Activated CD8-positive, alpha-beta memory T cell treated with anti-CD3 and anti-CD28 coated beads, Interleukin-2, amount 50 U/mL, for 24 hours (primary cell): ENCODE results near the gene PTAFR.

Experiments
- DNase-seq: peaks from one replicate; pipeline ENCODE4 v3.0.0-alpha.2; 2020; ENCODE audit errors: extremely low read depth

The PTAFR gene, protein sequence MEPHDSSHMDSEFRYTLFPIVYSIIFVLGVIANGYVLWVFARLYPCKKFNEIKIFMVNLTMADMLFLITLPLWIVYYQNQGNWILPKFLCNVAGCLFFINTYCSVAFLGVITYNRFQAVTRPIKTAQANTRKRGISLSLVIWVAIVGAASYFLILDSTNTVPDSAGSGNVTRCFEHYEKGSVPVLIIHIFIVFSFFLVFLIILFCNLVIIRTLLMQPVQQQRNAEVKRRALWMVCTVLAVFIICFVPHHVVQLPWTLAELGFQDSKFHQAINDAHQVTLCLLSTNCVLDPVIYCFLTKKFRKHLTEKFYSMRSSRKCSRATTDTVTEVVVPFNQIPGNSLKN

DNA sequence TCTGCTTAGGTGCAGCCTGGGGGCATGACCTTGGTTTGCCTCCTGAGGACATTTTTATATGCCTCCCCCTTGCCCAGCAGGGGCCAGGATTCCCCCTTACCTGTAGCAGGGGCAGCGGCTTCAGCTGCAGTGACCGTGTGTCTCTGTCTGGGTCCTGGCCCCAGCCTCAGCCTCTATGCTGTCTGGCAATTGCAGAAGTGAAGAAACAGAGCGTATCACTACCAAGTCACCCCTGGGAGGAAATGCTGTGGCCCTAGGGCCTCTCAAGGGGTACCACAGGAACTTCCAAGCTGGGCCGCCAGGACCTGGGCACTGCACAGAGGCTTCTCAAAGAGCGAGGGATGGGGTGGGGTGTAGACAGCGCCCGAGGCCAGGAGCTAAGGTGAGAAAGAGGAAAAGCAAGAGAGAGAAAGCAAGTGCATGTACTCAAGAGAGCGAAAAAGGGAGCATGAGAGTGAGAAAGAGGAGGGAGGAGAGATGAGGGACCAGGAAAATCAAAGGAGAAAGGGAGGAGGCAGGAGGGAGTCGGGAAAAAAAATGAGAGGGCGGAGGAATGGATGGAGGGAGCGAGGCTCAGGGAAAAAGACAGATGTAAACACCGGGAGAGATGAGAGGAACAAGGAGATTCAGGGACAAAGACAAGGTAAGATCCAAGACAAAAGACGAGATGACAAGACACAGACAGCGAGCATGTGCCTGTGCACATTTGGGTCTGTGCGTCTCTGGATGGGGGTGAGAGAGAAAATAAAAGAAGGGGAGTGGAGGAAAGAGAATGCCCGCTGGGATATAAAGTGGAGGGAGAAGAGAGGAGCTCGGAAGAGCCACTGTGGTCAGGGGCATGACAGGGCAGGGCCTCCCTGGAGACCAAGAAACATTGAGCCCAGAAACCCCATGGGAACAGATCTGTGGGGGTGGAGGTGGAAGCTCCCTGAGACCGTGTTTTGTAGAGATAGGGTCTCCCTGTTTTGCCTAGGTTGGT, at the start of gene PTAFR:
PTAFR (minus strand) TSS at position 199 of the 979 bp plus-strand sequence. CDS start 25,669 bp downstream, outside the sequence.
- no peak for DNase-seq

DNA sequence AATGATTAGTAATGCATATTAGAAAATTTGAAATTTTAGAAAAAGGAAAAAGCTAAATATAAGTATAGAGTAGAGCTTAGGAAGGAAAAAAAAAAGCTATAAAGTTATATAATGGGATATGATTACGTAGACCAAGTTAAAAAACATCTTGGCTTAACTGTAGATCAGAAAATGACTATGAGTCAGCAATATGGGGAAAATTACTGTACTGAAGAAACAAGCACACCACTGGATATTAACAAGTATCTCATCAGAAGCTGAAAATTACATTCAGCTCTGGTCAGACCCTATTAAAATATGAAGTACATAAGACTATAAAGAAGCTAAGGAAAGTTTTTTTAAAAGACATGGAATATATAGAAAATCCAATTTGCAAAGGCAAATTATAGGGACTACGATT, 36.8 kb upstream of the PTAFR start:
- DNase-seq, result no peak

DNA sequence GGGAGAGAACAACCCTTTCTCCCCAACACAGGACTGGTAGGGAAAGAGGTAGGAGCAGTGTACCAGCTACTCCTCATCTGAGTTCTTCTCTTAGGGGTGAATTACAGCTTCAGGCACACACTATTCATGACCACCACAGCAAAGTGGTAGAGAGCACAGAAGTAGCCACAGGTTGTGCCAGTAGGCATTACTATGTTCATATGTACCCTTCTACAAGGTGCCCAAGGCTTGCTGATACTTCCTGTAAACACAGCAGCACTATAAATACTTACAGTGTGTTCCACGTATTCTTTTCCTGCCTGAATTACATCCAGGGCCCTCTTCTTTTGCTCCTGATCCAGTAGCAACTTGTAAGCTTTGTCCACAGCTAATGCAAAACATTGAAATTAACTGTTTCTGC, 33.2 kb upstream of the PTAFR start:
- DNase-seq, result no peak

DNA sequence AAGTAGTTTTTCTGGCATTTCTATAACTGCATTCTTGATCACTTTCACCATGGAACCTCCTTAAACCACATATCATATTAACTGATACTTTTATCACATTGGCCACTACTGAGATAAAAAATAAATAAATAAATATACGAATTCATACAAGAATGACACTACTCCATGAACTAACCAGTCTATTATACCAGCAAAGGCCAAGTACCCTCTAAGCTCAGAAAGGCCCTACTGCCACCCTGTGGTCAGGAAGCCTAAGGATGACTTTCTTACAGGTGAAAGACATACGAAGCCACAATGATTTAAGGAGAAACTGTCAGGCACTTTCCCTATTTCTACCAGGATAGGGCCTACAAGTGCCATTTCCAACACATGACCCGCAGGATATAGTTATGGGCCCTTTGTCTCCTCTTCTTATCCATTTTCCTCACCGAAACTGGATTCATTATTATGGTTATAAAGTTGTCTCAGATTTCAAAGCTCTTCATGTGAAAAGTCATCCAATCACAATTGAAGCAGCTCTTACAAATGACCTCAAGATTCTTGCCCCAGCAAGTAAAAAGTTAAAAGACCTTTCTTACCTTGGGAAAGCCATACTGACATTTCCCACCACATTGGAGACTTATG, 32.4 kb upstream of the PTAFR start:
- no peak for DNase-seq

DNA sequence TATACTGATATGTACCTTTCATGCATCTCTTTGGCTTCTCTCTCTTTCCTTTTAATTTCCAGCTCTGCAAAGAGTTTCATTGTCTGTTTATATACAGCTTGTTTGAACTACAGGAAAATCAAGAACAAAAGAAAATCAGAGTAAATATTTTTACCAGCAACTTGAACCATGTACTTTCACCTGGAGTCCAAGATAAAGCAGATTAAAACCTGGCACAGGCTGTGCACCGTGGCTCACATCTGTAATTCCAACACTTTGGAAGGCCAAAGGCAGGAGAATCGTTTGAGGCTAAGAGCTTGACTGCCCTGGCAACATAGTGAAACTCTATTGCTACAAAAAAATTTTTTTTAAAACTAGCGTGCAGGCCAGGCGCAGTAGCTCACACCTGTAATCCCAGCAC, 28.8 kb upstream of the PTAFR start:
- DNase-seq, result no peak

DNA sequence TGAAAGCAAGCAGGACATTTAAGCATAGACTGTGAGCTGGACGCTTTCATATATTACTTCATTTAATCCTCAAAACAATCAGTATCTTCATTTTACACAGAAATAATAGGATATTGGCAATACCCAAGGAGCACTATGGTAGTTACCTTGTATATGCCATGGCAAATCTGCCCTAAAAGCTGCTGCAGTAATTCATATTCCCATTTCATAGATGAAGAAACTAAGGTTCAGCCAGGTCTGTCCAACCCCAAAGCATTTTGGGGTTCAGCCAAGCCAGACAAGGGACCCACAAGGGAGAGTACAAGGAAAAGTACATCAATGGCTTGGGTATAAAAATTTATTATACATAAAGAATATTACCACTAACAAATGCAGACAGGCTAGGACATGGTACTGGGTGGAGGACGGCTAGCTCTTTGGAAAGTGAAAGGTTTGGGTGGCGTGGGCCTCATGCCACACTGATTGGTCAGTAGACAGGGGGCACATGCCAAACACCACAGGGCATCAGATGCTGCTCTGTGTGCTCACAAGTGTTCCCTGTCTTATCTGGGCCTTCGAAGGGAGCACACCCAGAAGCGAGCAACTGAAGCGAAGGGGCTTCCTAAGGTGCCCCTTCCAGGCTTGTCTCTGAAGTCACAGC, 23.9 kb upstream of the PTAFR start:
- no peak for DNase-seq

DNA sequence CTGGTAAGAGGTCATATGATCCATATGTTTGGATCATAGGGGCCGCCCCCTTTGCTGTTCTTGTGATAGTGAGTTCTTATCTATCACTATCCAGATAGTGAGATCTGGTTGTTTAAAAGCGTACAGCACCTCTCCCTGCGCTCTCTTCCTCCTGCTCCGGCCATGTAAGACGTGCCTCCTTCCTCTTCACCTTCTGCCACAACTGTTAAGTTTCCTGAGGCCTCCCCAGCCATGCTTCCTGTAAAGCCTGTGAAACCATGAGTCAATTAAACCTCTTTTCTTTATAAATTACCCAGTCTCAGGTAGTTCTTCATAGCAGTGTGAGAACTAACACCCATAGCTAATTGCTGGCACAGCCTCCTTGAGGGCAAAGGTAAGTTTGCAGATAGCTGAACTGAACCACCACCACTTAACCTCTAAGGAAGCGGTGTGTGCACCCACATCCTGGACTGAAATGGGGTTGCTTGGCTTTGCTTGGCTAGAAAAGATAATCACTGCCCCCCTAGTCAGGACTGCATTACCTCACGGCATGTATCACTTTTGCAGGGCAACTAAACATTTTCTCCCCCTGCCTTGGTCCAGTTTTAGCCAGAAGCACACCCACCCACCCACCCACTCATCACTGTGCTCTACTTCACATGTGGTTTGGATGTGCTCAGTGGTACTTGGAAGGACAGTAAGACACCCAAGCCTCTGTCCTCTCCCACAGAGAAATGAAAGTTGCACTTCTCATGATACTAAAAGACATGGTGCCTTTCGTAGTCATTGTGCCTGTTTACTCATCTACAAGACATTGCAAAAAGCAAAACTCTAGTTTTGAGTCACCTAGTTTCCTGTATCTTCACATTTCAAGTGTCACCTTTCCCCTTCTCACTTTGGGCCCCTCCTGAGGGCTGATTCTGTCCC, 23.1 kb upstream of the PTAFR start:
- peak; percentile 30 for DNase-seq

DNA sequence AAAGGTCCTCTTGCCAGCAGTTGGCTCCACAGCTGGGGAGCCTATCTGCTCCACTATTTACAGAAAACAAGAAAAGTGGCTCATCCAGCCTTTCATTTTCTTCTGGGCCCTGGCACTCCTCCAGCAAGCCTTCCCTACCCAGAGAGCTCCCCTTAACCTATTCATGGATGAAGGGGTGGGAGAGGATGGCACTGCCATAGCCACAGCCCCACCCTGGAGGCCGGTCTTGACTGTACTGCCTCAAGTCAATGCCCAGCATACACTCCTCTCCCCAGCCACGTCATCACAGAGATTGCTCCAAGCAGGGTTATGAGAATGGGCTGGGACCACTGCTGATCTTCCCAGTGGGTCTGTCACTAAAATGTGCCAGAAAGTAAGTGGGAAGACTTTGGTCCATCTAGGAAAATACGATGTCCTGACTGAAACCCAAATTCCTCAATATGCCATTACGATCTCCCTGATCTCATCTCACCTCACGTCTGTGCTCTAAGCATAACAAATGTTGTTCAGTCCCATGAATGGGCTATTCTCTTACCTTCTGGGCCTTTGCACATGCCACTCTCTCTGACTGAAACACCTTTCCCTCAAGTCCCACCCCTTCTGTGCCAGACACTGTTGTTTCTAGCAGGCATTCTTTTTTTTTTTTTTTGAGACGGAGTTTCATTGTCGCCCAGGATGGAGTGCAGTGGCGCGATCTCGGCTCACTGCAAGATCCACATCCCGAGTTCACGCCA, 21.4 kb upstream of the PTAFR start:
- DNase-seq, result no peak

DNA sequence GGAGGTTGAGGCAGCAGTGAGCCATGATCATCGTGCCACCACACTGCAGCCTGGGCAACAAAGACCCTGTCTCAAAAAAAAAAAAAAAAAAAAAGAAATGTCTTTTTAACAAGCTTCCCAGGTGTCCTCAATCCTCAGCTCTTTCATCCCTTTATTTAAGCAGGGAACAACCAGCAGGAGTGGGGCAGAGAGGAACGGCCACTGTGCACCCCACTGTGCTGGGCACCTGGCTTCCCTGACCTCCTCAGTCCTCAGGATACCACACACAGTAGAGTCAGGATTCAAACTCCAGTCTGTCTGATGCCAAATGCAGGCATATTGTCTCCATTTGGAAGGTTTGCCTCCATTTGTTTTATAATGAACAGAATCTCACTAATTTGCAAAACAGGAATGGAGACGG, 19.8 kb upstream of the PTAFR start:
- DNase-seq, result no peak

DNA sequence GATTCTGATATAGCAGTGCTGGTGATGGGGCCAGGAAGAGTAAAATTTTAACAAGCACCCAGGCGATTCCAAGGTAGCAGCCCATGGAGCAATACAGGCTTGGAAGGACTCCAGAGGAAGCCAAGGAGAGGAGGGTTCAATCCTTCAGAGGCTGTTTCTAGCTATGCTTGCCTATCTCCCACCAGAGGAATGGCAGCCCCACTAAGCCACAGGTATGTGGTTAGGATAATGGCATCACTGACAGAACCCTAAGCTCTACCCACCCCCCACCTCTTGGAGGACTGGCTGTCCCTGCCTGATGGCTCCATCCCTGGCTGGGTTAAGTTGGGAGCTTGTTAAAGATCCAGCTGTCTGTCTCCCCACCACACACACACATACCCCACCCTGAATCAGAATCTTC, 19.3 kb upstream of the PTAFR start:
- no peak for DNase-seq

DNA sequence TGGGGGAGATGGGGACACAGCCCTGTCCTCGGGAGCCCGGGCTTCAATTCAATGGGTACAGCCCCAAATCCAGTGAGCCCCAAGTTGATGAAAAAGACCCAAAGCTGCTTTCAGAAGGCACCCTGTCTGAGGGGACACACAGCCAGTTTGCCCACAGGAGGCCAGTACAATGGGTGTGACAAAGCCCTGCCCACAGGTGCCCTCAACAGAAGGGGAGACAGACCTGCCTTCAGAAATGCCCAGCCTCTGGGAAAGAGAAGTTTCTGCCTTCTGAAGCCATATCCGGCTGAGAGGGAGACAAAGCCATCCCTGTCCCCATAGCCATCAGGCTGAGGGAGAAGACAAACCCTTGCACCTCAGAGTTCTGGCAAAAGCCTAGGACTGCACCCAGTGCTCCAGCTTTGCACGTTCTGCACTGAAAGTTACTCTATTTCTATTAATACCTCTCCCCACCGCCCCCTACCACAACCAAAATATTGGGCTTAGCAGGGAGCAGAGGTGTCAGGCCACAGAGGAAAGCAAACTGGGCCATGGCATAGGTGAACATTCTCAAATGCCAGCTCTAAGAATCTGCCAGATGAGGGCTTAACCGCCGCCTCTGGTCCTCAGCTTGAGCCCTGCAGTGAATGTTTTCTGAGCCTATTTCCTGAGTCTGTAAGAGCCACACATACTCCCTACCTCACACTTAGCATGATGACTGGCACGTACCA, 18.0 kb upstream of the PTAFR start:
- DNase-seq, result no peak

DNA sequence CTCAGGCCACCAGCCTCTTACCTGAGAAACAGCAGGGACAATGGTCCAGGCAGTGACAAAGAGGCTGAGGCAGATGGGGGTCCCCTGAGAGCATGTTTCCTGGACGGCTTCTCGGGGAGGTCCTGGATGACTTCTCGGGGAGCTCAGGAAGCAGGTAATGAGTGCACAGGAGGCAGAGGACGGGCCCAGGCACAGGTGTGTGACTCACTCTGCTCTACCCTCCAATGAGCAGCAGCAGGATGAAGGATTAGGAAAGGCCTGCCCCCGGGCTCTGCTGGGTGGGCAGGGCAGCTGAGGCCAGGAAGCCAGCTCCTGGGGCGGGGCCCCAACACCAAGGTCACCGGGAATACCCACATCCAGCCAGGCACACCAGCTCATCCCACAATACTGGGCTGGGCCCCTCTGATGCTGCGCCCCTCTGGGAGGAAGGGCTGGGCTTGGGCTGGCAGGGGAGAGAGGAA, 17.2 kb upstream of the PTAFR start:
- no peak for DNase-seq

DNA sequence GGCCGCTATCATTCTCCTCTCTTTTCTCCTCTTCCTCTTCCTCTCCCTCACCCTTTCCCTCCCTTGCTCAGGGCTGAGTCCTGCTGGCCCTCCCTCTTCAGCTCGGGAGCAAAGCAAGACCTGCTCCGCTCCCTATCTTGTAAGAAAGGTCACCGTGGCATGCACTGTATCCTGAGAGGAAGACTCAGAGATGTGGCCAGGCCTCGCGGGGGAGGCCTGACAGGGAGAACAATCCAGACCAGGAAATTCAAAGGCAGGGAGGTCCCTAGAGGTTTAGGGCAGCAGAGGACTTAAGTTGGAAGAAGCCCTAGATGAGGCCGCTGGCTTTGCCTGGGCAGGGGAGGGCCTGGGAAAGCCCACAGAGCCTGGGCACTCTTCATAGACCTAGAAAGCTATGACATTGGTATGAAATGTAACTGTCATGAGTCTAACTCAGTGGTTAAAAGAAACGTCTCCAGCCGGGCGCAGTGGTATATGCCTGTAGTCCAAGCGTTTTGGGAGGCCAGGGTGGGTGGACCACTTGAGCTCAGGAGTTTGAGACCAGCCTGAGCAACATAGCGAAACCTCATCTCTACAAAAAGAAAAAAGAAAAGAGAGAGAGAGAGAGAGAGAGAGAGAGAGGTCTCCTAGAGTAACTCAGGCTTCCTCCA, 14.6 kb upstream of the PTAFR start:
- DNase-seq, result no peak

DNA sequence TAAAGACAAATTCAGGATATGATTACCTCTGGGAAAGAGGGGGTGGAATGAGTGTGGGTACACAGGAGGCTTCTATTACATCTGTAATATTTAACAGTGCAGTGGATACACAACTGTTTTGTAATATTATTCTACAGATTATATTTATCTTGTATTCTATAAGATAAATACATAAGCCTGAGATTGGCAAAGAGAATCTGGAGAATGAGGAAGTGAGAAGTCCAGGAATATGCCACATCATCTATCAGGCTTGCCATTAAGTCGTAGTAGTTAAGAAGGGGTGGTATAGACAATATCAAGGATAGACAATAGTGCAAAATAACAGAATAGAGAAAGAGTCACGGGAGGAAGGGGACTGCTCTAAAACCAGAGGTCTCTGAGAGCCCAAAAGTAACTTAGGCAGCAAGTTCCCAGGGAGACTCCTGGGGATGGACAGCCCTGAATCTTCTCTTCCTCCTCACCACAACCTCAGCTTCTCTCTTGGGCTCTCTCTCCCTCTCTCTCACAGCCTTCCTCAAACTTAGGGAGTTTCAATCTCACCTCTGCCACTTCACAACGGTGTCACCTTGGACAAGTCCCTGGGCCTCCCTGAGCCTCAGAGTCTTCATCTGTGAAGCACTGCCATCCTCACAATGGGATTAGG, 14.0 kb upstream of the PTAFR start:
- DNase-seq, result no peak

DNA sequence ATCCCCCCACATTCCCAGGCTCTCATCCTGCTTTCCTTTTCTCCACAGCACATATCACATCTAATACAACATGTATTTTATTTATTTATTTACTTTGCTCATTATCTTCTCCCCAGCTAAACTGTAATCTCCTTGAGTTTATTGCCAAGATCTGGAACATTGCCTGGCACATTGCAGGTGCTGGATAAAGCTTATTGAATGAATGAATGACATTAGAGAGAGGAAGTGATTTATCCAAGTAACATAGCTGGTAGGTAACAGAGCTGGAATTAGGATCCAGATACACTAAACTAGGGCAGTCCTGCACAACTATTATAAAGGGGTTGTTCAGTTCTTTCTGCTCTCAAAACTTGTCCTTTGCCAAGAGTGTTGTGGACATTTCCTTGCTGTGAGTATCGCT, 8.6 kb upstream of the PTAFR start:
- DNase-seq, result no peak

DNA sequence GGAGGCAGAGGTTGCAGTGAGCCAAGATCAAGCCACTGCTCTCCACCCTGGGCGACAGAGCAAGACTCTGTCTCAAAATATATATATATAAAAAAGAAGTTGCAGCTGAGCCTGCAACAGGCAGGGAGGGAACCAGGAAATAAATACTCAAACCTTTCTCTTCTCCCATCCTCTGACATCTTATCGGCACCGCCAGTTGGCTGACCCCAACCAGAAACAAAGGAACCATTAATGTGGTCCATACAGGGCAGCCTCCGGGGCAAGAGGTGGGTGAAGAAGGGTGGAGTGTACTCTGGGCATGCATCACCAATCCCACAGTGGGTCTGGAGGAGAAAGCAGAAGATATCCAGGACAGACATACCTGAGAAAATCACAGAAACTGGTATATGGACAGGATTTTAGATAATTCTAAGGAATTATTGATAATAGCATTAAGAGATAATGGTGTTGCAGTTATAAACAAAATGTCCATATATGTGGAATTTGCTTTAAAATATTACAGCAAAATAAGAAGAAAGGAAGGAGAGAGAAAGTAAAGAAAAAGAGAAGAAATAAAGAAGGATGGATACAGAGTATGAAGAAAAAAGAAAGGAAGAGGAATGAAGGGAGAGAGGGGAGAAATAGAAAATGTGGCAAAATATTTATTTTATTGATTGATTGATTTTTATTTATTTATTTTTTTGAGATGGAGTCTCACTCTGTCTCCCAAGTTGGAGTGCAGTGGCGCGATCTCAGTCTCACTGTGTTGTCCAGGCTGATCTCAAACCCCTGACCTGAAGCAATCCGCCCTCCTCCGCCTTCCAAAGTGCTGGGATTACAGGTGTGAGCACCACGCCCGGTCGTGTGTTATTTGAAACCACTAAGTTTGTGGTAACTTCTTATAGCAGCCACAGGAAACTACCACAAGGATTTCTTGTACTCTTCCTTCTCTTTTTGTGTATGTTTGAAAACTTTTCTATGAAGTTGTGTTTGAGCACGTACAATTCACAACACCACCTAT, 4.1 kb upstream of the PTAFR start:
- DNase-seq, result no peak
